Activated naive CD4-positive, alpha-beta T cell treated with anti-CD3 and anti-CD28 coated beads, Interleukin-2, amount 50 U/mL, for 72 hours (primary cell): Measurements from ENCODE around the gene KCNIP3. TPM values are rescaled to one million over a fixed set of nuclear protein-coding genes. Genes with fewer than 3 reads are reported as not detected.

Experiments
- ATAC-seq, 2 donors: fragments of 150-1000 bp; cut with Tn5 transposase; 2 replicates each; pipeline ENCODE4 v1.10.0; 2021; ENCODE audit warnings: mild to moderate bottlenecking in 2 of 2, moderate library complexity in 2 of 2
- DNase-seq, 2 donors: peaks; one replicate each; pipeline ENCODE4 v3.0.0; 2021 to 2022; ENCODE audit warnings: low spot score in 2 of 2
- H3K27ac Mint-ChIP-seq, 2 donors: one replicate each; pipeline ENCODE4 v1.8.0; 2022; ENCODE audit warnings: mild to moderate bottlenecking in 2 of 2, mixed read lengths in 2 of 2
- H3K36me3 Mint-ChIP-seq, 2 donors: one replicate each; pipeline ENCODE4 v1.8.0; 2022; ENCODE audit warnings: mixed read lengths in 2 of 2
- H3K9me3 Mint-ChIP-seq, 2 donors: one replicate each; pipeline ENCODE4 v1.8.0; 2022; ENCODE audit warnings: mixed read lengths in 2 of 2
- total RNA-seq, 2 donors: library from RNA; stranded (reverse); gene quantifications; one replicate each; pipeline ENCODE4 v1.2.3, GENCODE V29; 2022

KCNIP3 gene
- total RNA-seq, 2 donors from 2014 or later = not detected

DNA sequence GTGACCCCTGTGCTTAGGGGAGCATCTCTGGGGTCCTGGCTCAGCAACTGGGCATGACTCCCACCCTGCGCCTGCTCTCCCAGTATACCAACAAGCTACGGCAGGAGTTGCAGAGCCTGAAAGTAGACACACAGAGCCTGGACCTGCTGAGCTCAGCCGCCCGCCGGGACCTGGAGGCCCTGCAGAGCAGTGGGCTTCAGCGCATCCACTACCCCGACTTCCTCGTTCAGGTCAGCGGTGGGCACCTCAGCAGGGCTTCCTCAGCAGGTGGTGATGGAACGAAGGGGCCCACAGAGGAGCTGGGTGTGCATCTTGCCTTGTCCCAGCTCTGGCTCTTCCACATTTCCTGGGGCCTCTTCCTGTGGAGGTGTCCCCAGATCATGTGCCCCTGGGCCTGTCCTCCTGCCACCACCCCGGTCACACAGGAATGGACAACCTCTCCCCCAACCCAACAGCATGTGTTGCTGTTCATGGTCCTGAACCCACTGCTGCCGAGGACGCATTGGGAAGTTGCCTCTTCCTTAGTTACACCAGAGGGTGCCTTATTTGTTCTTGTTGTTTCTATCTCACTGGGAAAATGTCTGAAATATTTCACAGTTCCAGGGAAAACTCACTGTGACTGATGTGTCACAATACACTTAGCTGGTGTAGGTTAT is 12.1 kb upstream of the KCNIP3 start:
- no peak for ATAC-seq
- DNase-seq = no peak
- Mint-ChIP-seq H3K9me3 (peaks cover under 1 to 5% of the 10 kb centered on the region in 2 donors), H3K36me3 (peaks cover 2 to 3% of the 10 kb centered on the region in 2 donors), H3K27ac (no peak overlapping the region)

DNA sequence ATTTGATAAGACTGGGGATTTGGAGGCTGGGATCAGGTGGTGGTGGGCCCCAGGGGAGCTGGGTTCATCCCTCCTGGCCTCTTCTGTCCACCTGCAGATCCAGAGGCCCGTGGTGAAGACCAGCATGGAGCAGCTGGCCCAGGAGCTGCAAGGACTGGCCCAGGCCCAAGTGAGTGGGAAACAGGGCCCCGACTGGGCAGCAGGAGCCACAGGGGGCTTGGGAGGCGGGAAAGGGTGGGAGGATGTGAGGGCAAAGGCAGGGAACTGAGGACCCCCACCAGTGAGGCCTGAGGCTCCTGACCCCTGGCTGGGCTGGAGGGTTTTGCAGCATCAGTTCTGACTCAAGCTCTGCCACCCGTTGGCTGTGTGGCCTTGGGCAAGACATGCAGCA is 11.6 kb upstream of the KCNIP3 start:
- Mint-ChIP-seq H3K9me3 (peaks cover 6 to 10% of the 10 kb centered on the region in 2 donors), H3K27ac (no peak overlapping the region), H3K36me3 (peaks cover 8% of the 10 kb centered on the region in 2 donors)
- DNase-seq (no peak), ATAC-seq (no peak)

DNA sequence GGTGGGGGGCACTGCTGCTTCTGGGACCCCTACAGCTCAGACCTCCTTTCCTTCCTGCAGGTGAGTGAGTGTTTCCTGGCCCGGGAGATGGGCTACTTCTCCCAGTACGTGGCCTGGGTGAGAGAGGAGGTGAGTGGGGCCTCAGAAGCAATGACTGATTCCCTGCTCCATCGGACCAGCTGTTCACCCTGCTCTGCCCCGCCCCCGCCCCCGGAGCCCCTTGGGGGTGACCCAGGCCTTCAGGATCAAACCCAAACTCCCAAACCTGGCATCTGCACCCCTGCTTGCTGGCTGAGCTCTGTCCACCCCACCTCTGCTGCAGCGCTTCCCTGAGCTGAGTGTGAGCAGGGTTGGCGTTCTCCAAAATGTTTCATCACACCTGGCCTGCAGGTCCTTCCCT is 9.8 kb upstream of the KCNIP3 start:
- no peak for ATAC-seq
- peaks cover 9 to 12% of the 10 kb centered on the region in 2 donors for H3K9me3 Mint-ChIP-seq
- peaks cover 11 to 15% of the 10 kb centered on the region in 2 donors for H3K36me3 Mint-ChIP-seq
- H3K27ac Mint-ChIP-seq = no peak overlapping the region
- DNase-seq = no peak

DNA sequence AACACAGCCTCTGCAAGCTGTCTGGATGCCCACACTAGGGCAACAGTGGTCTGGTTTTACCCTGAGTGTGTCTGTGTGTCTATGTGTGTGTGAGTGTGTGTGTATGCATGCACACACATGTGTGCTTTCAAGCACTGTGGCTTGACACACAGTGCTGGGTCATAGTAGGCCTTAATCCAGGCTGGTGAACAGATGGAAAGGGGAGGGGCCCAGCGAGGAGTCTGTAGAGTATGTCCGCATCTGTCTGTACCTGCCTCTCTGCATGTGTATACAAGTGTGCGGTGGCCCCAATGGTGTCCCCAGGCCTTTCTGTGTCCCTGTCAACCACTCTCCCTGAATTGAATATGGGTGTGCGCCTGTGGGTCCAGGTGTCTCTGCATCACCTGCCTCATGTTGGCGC is 9.3 kb upstream of the KCNIP3 start:
- Mint-ChIP-seq H3K9me3 (peaks cover 12% of the 10 kb centered on the region in 2 donors), H3K27ac (no peak overlapping the region), H3K36me3 (peaks cover 14 to 17% of the 10 kb centered on the region in 2 donors)
- ATAC-seq (no peak), DNase-seq (no peak)

DNA sequence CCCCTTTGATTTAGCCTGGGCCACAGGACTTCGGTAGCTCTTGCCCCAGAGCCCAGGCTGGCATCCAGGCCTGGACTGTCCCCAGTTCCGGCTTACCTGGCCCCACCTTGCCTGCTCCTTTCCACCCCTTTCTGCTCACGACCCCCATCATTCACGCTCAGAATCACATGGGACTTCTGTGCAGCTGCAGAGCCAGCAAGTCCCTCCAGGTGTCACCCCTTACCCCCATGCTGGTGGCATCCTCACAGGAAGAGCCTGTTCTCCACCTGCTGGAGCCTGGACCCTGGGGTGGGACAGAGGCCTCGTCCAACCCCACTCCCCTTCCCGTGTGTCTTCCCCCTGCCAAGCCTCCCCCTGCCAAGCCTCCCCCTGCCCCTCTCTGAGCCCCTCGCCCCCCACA is 7.9 kb upstream of the KCNIP3 start:
- ATAC-seq = no peak
- no peak overlapping the region for H3K27ac Mint-ChIP-seq
- DNase-seq = no peak
- peaks cover 12% of the 10 kb centered on the region in 2 donors for H3K9me3 Mint-ChIP-seq
- H3K36me3 Mint-ChIP-seq = peaks cover 14 to 17% of the 10 kb centered on the region in 2 donors

DNA sequence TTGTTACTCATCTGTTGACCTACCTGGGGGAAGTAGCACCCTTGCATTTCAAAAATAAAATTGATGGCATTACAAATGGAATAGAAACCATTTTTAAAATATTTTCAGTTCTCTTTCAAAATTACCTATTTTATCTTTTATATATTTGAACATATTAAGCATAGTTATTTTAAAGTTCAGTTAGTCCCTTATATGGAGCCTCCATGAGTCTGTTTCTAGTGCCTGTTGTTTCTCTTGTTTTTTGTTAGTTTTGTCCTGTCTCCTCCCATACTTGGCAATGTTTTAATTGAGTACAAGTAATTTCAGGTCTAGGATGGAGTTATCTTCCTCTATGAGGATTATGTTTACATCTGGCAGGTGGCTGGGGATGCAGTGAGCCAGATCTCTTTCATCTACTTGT is 5.9 kb upstream of the KCNIP3 start:
- ATAC-seq (no peak), DNase-seq (no peak)
- peaks cover 14 to 17% of the 10 kb centered on the region in 2 donors for H3K36me3 Mint-ChIP-seq
- H3K9me3 Mint-ChIP-seq = peaks cover 12% of the 10 kb centered on the region in 2 donors
- no peak overlapping the region for H3K27ac Mint-ChIP-seq

DNA sequence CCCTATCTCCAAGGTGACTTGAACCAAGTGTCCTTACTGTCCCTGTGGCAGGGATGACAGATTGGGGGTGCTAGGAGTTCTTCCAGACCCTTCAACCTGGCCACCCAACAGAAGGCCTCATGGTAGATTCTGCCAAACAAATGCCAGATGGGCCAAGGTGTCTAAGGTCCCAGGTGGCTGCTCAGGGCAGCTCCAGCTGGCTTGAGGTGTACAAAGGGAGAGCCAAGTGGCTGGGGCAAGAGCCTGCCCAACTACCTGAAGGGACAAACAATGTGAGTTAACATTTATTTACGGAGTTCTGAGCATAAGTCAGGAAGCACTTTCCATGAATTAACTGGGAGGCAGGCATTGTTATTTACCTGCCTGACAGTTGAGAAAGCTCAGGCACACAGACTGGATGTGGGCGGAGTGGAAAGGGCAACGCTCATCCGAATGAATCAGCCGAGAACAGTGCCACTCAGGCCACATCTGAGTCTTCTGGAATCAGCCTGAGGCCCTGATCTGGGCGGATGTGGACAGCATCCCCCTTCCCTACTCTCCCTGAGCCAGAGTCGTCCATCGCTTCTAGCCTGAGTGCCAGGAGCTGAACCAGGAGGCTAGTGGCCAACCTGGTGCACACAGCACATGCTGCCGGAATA is 4.4 kb upstream of the KCNIP3 start:
- Mint-ChIP-seq H3K27ac (no peak overlapping the region), H3K9me3 (peaks cover 12% of the 10 kb centered on the region in 2 donors), H3K36me3 (peaks cover 14 to 17% of the 10 kb centered on the region in 2 donors)
- DNase-seq (no peak), ATAC-seq (no peak)

DNA sequence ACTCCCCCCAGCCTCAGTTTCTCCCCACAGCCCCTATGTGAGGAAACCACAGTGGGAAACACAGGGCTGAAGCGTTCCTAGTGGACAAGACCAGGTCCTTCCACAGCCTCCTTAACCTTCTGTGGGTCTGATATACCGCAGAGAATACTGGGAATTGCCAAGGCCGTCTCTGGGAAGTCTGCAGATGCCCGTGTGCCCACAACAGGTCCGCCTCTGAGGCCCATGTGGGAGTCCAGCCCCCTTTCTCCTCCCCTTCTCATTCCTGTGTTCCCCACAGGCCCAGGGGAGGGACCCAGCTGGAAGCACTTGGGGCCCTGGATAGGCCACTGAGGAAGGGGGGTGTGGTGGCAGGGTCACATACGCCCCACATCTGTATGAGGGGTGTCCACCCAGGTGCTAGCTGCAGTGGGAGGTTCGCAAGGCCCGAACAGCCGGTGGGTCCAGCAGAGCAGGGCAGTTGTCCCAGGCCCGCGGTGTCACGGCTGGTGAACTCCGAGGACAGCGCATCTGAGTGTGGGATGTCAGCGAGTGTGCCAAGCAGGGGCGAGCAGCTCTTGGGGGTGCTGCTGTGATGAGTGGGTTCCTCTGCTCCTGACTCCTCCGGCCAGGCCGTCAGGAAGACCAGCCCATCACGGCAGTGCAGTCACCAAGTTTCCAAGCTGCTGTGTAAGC is 2.4 kb upstream of the KCNIP3 start:
- Mint-ChIP-seq H3K9me3 (peaks cover 10 to 12% of the 10 kb centered on the region in 2 donors), H3K27ac (no peak overlapping the region), H3K36me3 (peaks cover 14 to 17% of the 10 kb centered on the region in 2 donors)
- DNase-seq (no peak), ATAC-seq (no peak)

DNA sequence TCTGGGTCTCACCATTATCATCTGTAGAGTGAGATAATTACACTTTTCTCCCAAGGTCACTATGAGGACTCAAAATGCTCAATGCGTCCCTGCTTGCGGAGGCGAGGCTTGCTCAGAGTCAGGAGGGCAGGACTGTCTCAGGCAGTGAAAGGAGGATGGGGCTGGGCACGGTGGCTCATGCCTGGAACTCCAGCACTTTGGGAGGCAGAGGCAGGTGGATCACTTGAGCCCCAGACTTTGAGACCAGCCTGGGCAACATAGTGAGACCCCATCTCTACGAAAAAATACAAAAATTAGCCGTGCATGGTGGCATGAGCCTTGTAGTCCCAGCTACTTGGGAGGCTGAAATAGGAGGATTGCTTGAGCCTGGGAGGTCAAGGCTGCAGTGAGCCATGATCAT is 1.8 kb upstream of the KCNIP3 start:
- no peak for DNase-seq
- peaks cover 4 to 8% of the 10 kb centered on the region in 2 donors for H3K9me3 Mint-ChIP-seq
- ATAC-seq = no peak
- no peak overlapping the region for H3K27ac Mint-ChIP-seq
- H3K36me3 Mint-ChIP-seq = peaks cover 8 to 11% of the 10 kb centered on the region in 2 donors

DNA sequence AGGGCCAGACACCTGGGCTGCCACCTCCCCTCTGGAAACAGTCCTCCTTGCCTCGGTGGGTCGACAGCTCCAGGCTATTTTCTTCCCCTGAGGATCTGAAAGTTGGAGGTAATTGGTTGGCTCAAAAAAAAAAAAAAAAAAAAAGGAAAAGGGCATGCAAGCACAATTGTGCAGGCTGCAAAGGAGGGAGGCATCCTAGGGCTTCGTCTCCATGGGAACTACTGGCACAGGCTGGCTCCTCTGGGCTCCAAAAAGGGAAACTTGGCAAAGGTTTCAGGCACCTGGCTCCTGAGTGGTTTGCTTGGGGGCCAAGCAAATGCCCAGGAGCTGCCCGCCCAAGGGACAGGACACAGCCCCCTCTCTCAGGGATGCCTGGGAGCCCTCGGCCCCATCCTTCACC is 1.1 kb upstream of the KCNIP3 start:
- peaks cover 0 to 4% of the 10 kb centered on the region in 2 donors for H3K9me3 Mint-ChIP-seq
- ATAC-seq (no peak), DNase-seq (no peak)
- H3K27ac Mint-ChIP-seq = no peak overlapping the region
- H3K36me3 Mint-ChIP-seq = peaks cover 5 to 6% of the 10 kb centered on the region in 2 donors

DNA sequence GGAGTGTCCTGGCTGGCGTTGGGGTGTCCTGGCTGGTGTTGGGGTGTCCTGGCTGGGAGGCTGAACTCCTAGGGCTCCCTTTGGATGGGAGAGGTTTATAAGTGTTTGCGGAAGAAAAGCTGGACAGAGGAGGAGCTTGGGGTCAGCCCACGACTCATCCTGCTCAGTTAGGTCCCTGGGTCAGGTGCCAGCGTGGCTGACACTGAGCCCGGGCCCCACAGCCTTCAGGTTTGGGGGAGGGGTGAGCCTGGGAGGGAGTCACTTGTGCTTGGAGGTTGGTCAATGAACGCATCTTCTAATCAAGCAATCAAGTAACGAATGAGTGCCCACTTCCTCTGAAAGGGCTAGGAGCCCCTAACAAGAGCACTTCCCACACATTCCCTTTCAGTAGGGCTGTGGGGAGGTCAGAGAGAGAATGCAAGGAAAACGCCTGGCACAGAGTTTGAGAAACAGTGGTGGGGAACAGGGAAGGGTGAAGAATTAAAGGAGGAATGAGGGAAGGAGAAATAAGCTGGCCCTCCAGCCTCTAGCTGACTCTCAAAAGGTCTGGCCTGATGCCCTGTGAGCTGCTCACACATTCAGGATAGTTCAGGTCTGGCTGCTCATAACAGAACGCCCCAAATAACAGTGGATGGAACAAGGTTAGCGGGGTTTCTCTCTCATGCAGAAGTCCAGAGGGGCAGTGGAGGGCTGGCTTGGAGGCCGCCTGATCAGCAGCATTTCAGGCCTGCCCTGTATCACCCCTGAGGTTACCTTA is 670 bp downstream of the KCNIP3 start:
- no peaks in the 10 kb centered on the region for H3K36me3 Mint-ChIP-seq
- H3K27ac Mint-ChIP-seq = no peak overlapping the region
- no peaks in the 10 kb centered on the region for H3K9me3 Mint-ChIP-seq
- DNase-seq = no peak
- no peak for ATAC-seq

DNA sequence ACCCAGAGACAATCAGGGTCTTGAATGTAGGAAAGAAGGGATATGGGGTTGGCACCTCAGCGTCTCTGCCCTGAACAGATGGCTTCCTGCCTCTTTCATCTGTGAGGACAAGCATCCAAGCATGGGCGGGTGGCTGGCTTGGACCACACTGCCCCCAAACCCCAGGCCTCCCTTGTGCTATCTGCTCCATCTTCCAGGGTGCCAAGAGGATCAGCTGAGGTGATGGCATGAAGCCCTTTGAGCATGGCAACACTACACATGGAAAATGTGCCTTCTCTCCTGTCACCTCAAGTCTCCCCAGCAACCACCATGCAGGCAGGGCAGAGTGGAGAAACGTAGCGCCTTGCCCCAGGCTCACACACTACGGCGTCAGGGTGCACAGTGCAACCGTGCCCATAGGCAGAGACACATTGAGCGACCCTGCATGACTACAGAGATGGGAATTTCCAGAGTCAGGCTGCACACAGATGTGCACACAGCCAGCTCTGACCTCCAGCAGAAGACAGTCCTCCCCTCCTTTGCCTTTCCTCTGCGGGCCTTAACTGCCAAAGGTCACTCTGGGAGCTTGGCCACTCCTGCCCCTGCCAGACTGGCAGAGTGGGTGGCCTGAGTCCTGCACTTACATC is 1.5 kb downstream of the KCNIP3 start:
- Mint-ChIP-seq H3K27ac (no peak overlapping the region), H3K36me3 (no peaks in the 10 kb centered on the region), H3K9me3 (no peaks in the 10 kb centered on the region)
- ATAC-seq (no peak), DNase-seq (no peak)

DNA sequence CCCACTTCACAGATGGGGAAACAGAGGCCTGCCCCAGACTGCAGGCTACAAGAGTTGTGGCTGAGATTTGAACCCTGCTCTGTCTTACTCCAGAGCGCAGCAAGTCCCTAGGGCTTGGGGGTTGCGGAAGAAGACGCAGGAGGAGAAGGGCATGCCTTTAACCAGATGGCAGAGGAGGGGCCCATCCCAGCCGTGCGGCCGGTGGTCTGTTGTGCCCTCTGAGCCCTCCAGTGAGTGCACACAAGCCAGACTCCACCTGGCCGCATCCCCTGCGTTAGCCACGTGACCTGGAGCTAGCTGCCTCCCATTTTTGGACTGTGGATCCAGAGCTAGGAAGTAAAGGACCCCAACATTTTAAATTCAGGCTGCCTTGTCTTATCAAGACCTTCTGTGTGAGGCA is 2.8 kb downstream of the KCNIP3 start:
- ATAC-seq (no peak), DNase-seq (no peak)
- Mint-ChIP-seq H3K36me3 (no peaks in the 10 kb centered on the region), H3K9me3 (no peaks in the 10 kb centered on the region), H3K27ac (no peak overlapping the region)

DNA sequence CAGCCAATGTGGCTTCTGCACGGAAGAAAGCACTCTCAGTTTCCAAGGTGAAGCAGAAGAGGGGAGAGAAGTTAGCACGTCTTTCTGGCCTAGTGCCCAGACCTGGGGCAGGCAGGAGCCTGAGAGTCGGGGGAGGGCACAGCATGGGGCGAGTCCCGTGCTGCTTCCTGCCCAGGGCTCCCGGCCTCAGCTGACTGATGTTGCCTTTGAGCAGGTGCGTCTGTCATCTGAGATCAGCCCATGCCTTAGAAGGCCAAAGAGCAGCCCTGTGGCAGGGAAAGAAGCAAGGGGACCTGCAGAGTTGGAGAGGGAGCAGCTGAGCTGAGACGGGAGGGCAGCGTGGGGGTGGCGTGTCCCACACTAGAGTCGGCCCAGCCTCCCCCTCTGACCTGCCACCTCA is 3.3 kb downstream of the KCNIP3 start:
- Mint-ChIP-seq H3K9me3 (no peaks in the 10 kb centered on the region), H3K27ac (no peak overlapping the region), H3K36me3 (no peaks in the 10 kb centered on the region)
- DNase-seq (no peak), ATAC-seq (no peak)

DNA sequence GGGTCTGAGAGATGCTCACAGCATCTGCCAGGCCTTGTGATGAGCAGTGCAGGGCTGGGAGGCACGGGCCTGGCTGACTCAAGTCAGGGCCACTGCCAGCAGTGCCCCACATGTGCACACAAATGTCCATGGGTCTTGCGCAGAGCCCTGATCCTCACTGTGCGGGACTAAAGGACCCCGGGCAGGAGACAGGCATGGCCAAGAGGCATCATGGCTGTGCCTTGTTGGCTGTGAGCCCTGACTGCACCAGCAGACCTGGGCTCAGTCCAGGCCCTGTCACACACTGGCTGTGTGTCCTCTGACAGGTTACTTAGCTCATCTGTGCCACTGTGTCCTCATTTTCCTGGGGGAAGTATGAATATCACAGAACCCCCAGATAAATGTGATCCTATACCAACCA is 4.0 kb downstream of the KCNIP3 start:
- Mint-ChIP-seq H3K27ac (no peak overlapping the region), H3K36me3 (no peaks in the 10 kb centered on the region), H3K9me3 (no peaks in the 10 kb centered on the region)
- DNase-seq (no peak), ATAC-seq (no peak)

DNA sequence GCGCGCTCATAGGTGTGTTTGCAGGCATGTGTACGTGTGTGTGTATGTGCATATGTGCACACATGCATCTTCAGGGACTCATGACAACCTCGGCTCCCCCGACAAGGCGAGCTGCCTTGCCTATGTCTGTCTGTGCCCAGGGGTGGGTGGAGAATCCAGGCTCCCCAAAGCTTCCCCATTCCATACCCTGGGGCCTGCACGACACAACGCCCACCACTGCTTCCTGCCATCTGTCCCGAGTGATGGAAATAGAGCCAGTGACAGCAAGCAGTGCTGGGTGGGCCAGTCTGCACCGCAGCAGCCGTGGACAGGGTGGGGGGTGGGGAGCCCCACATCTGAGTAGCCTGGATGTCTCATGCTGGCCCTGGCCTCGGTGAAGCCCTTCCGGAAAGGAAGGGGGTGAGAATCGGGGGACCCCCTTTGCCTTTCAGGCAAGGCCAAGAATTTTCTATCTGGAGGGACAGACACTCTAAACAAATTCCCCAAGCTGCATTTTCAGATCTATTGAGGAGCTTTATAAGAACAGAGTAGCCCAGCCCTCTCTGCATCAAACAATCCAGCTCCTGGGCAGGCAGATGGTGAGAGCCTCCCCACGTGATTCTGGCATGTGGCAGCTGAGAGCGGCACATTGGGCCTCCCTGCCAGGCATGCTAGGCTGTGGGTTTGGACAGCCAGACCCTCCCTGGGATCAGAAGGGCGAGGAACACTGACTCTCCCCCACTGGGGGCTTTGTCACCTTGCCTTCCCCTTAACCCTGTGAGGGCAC is 4.9 kb downstream of the KCNIP3 start:
- H3K9me3 Mint-ChIP-seq = no peaks in the 10 kb centered on the region
- DNase-seq (no peak), ATAC-seq (no peak)
- no peaks in the 10 kb centered on the region for H3K36me3 Mint-ChIP-seq
- H3K27ac Mint-ChIP-seq = no peak overlapping the region
